ENCODE data around the gene RRAGB.
"Not testable (repeated sequence)": the region's sequence is repeated elsewhere in the genome, so short reads cannot be mapped to it uniquely, and the experiment has no call there.

RRAGB gene

GRCh38 chrX:55774419-55774818, 56.9 kb downstream of the RRAGB start:
- not testable (repeated sequence) for DNase-seq

- no peak for DNase-seq
Measured at GRCh38 chrX:55777596-55777995, 60.0 kb downstream of the RRAGB start.

DNA sequence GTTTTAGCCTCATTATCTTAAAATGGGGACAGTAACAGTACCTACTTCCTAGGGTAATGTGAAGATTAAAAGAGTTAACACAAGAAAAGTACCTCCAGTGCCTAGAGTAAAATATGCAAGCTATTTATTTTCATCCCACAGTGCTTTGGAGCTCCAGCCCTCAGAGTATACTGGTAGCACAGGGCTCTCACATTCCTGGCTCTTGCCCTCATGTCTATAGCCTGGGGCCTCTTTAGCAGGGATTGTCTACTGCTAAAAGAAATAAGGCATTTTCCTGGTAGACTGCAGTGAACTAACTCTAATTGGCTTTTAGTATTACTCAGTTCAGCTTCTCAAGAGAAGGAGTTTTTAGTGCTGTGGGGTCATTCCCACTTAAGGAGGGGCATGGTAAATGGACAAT, 60.8 kb downstream of the RRAGB start:
- no peak for DNase-seq

DNA sequence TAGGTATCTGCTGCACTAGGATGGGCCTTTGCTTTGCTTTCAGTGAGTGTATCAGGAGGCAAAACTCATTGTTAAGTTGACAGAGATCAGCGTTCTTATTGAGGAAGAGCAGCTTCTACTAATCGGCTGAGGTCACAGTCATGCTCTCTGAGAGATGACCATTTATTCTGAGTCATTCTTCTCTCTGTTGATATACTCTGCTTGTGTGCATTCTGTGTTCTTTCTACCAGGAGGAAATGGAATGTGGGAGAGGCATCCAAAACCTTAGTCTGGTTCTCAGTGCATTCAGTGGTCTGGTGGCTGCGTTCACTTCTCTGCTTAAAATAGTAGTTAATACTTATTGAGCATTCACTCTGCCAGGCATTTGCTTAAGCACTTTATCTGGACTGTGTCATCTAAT, 66.2 kb downstream of the RRAGB start:
- no peak for DNase-seq

- DNase-seq = no peak
Measured at GRCh38 chrX:55787063-55787462, 69.5 kb downstream of the RRAGB start.

GRCh38 chrX:55787727-55788126, 70.2 kb downstream of the RRAGB start:
- no peak for DNase-seq

DNA sequence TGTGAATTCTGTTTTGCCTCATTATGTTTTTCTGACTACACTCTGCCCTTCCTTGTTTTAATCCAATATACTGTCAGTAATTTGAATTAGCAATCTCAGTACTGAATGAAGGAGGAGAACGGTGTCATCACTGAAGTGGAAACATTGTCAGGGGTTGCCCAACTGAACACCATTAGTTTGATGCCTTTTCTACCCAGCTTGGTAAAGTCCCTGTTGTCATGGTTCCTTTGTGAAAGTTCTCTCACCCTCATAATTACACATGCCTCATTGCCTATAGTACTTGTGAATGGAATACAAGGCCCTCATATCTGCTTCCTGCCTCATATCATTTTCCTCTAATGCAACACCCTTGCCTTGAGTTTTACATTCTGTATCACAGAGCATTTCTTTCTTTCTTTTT, 76.9 kb downstream of the RRAGB start:
- no peak for DNase-seq

DNA sequence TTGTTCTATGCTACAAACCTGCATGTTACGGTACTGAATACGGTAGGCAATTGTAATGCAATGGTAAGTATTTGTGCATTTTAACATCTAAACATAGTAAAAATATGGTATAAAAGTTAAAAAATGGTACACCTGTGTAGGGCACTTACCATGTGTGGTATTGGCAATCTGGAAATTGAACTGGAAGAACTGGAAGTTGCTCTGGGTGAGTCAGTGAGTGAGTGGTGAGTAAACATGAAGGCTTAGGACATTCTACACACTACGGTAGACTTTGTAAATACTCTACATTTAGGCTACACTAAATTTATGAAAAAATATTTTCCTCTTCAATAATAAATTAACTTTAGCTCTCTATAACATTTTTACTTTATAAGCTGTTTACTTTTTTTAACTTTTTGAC, 78.9 kb downstream of the RRAGB start:
- no peak for DNase-seq

DNA sequence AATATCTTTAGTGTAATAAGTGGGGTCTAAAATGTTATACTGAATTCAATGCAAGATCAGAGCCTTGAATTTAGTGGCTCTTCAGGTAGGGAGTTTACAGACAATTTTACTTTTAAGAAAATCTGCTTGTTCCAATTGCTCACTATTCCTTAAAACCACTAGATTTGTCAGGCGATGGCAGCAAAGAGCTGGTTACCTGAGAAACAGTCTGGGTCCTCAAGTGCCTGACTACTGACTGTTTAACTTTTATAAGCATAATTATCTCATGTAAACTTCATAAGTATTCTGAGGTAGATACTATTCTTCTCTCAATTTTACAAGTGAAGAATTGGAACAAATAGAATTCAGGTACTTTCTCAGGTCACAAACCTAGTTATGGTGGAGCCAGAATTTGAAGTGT, 84.3 kb downstream of the RRAGB start:
- no peak for DNase-seq
